Smooth muscle cell (in vitro differentiated cells): ENCODE measurements around the gene DNAJC4. TPM values are rescaled to one million over a fixed set of nuclear protein-coding genes. Genes with fewer than 3 reads are reported as not detected.
A peak's percentile ranks its signal among the peaks of the same experiment; 100 is the strongest.

Experiments used
- DNase-seq: peaks from one replicate; lab custom pipeline; 2025; ENCODE audit not compliant: unreplicated experiment; lab: John Stamatoyannopoulos, UW
- H2AFZ ChIP-seq: fragments of 200-600 bp; sonication (generic); 2 replicates; pipeline ENCODE4 v1.6.0; 2016; ENCODE audit warnings: antibody characterized with exemption, low read depth, mild to moderate bottlenecking
- H3F3A ChIP-seq: fragments of 200-600 bp; sonication (generic); 2 replicates; pipeline ENCODE4 v1.6.0; 2017; ENCODE audit warnings: antibody characterized with exemption, low read depth
- H3K27ac ChIP-seq: fragments of 200-600 bp; sonication (generic); 2 replicates; pipeline ENCODE4 v1.5.1; 2016; ENCODE audit warnings: low read depth, mild to moderate bottlenecking
- H3K27me3 ChIP-seq: fragments of 200-600 bp; sonication (generic); 2 replicates; pipeline ENCODE4 v1.6.1; 2016; ENCODE audit warnings: low read depth, mild to moderate bottlenecking
- H3K36me3 ChIP-seq: fragments of 200-600 bp; sonication (generic); 2 replicates; pipeline ENCODE4 v1.5.1; 2016; ENCODE audit warnings: low read depth
- H3K4me1 ChIP-seq: fragments of 200-600 bp; sonication (generic); 2 replicates; pipeline ENCODE4 v1.5.1; 2016; ENCODE audit warnings: low read depth
- H3K4me2 ChIP-seq: fragments of 200-600 bp; sonication (generic); 2 replicates; pipeline ENCODE4 v1.6.0; 2016; ENCODE audit warnings: mild to moderate bottlenecking
- H3K4me3 ChIP-seq: fragments of 200-600 bp; sonication (generic); 2 replicates; pipeline ENCODE4 v1.5.1; 2016; ENCODE audit warnings: mild to moderate bottlenecking
- H3K79me2 ChIP-seq: fragments of 200-600 bp; sonication (generic); 2 replicates; pipeline ENCODE4 v1.6.0; 2016; ENCODE audit warnings: low read depth, mild to moderate bottlenecking
- H3K9ac ChIP-seq: fragments of 200-600 bp; sonication (generic); 2 replicates; pipeline ENCODE4 v1.6.0; 2016; ENCODE audit warnings: low read depth
- H3K9me3 ChIP-seq: fragments of 200-600 bp; sonication (generic); replicated peaks from 2 replicates; pipeline ENCODE4 v1.5.1; 2016; ENCODE audit warnings: low read depth
- H4K20me1 ChIP-seq: fragments of 200-600 bp; sonication (generic); 2 replicates; pipeline ENCODE4 v1.6.0; 2016; ENCODE audit warnings: low read depth
- CTCF ChIP-seq: fragments of 200-600 bp; sonication (generic); IDR thresholded peaks from 2 replicates; pipeline ENCODE4 v1.5.1; 2017; ENCODE audit warnings: borderline replicate concordance, mild to moderate bottlenecking, antibody characterized with exemption; ENCODE audit not compliant: insufficient read depth, poor library complexity, severe bottlenecking
- WGBS: methylation state at CpG from one replicate; pipeline ENCODE4 v1.1.7; 2016; ENCODE audit warnings: low lambda C conversion rate; 5-methylcytosine and 5-hydroxymethylcytosine counted together
- polyA plus RNA-seq: library from polyadenylated mRNA; unstranded; fragments of >200 nt; fragmentation: Nextera tagmentation; extraction: Ambion mirVana; gene quantifications from 2 replicates; pipeline ENCODE4 v1.2.1, GENCODE V29; 2016
- total RNA-seq: library from RNA; depleted of rRNA; stranded (reverse); fragments of >200 nt; gene quantifications from 2 replicates; pipeline ENCODE4 v1.2.3, GENCODE V29; 2014

The DNAJC4 gene
- total RNA-seq (14.5 and 14.7 TPM in 2 replicates), polyA plus RNA-seq (76.7 and 78.5 TPM in 2 replicates)

- H3K79me2 ChIP-seq = peaks cover 22% of the 10 kb centered on the region
- no peaks in the 10 kb centered on the region for H3K9me3 ChIP-seq
- H4K20me1 ChIP-seq = no peaks in the 10 kb centered on the region
- peaks cover 19% of the 10 kb centered on the region for H3K4me1 ChIP-seq
- H3K4me2 ChIP-seq = peak within 1 kb of the TSS; percentile 97
- no peaks in the 10 kb centered on the region for H3F3A ChIP-seq
- TF ChIP-seq CTCF = no peak
- no peaks in the 10 kb centered on the region for H3K27me3 ChIP-seq
- DNase-seq = peak; percentile 75
- no peaks in the 10 kb centered on the region for H3K36me3 ChIP-seq
- WGBS = under 1% methylated on average over 58 of the region's 62 CpGs
- peak within 1 kb of the TSS; percentile 79 for H3K4me3 ChIP-seq
- H3K9ac ChIP-seq = peak within 1 kb of the TSS; percentile 61
- peak within 1 kb of the TSS; percentile 84 for H2AFZ ChIP-seq
- peak within 1 kb of the TSS; percentile 44 for H3K27ac ChIP-seq
These were observed at the start of gene DNAJC4 for GRCh38 chr11:64230171-64230984. Gene DNAJC4 (plus strand): TSS chr11:64230548. CDS start chr11:64230855, 307 bp downstream.

DNA sequence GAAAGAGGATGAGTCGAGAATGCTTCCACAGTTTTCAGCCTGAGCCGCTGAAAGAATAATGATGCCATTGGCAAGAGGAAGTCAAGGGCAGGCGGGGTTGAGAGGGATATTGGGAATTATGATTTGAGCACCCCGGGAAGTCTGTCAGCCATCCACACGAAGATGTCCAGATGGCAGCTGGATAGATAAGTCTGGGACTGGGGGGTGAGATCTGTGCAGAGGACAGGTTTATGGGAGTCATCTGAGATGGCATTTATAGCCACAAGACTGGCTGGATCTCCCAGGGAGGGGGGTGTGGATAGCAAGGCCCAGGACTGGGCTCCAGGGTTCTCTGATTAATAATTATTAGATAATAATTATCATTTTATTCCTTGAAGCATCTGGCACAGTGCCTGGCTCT, 49.5 kb upstream of the DNAJC4 start:
- H3K27me3 ChIP-seq = no peaks in the 10 kb centered on the region
- H3K27ac ChIP-seq = peak overlapping the region; percentile 77
- no peak overlapping the region for H2AFZ ChIP-seq
- no peak overlapping the region for H3K9ac ChIP-seq
- TF ChIP-seq CTCF = no peak
- H3K4me1 ChIP-seq = peaks cover 7% of the 10 kb centered on the region
- peaks cover 15% of the 10 kb centered on the region for H3K79me2 ChIP-seq
- H3K9me3 ChIP-seq = no peaks in the 10 kb centered on the region
- peak overlapping the region; percentile 50 for H3K4me2 ChIP-seq
- 25% methylated on average over 5 of the region's 5 CpGs for WGBS
- H3K36me3 ChIP-seq = no peaks in the 10 kb centered on the region
- H3F3A ChIP-seq = peaks cover 4% of the 10 kb centered on the region
- H3K4me3 ChIP-seq = no peak overlapping the region
- no peak for DNase-seq
- H4K20me1 ChIP-seq = no peaks in the 10 kb centered on the region

DNA sequence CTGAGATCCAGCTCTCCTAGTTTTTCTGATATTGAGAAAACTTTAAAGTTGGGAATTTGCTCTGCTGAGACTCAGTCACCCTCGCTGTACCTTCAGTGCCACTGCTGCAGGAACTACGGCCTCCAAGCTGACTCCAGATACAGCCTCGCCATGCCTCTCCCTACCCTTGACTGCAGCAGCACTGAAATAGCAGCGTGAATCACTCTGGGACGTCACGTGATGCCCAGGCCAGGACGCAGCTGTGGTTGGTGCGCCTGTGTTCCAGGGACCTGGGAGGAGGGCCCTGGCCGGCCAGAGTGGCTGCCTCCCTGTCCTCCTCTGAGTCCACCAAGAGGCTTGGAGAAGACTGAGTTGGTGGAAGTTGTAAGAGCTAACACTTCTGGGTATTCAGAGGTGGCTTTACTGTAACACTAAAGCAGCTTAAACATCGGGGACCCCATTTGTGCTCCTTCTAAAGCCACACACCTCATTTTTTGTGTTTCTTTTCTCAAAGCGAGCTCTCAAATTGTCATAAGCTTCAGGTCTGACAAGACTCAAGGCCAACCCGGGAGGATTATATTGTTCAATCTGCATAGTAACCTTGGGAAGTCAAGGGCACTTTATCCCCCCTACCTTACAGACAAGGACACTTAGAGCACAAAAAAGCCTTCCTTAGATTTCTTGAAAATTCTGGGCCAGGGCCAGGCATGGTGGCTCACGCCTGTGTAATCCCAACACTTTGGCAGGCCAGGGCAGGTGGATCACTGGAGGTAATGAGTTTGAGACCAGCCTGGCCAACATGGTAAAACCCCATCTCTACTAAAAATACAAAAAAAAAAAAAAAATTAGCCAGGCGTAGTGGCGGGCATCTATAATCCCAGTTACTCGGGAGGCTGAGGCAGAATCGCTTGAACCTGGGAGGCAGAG, 48.6 kb upstream of the DNAJC4 start:
- H3K4me3 ChIP-seq = no peak overlapping the region
- no peaks in the 10 kb centered on the region for H3K36me3 ChIP-seq
- WGBS = 43% methylated on average over 17 of the region's 17 CpGs
- H3F3A ChIP-seq = peaks cover 4% of the 10 kb centered on the region
- H4K20me1 ChIP-seq = no peaks in the 10 kb centered on the region
- no peaks in the 10 kb centered on the region for H3K9me3 ChIP-seq
- peaks cover 15% of the 10 kb centered on the region for H3K79me2 ChIP-seq
- no peaks in the 10 kb centered on the region for H3K27me3 ChIP-seq
- no peak overlapping the region for H2AFZ ChIP-seq
- peak overlapping the region; percentile 77 for H3K27ac ChIP-seq
- peaks cover 7% of the 10 kb centered on the region for H3K4me1 ChIP-seq
- no peak overlapping the region for H3K9ac ChIP-seq
- no peak for TF ChIP-seq CTCF
- peak overlapping the region; percentile 50 for H3K4me2 ChIP-seq
- peak; percentile 75 for DNase-seq
